Peyer's patch (tissue), 4 donors: Measurements from ENCODE around the gene SLC44A4.

Experiments
- CTCF ChIP-seq, 6 experiments: fragments of 450-650 bp in 4 of 6; fragments of 200-600 bp in 2 of 6; sonication (generic) in 1 of 6; IDR thresholded peaks; one replicate each; pipeline ENCODE4 v1.5.1; 2017 to 2019; ENCODE audit warnings: antibody characterized with exemption in 6 of 6, mild to moderate bottlenecking in 3 of 6, moderate library complexity in 1 of 6
- POLR2A ChIP-seq, 2 donors: fragments of 450-650 bp; IDR thresholded peaks; one replicate each; pipeline ENCODE4 v1.5.1; 2017; ENCODE audit warnings: antibody characterized with exemption in 2 of 2, mild to moderate bottlenecking in 2 of 2, moderate library complexity in 2 of 2

GRCh38 chr6:31851485-31851832 lies 27.3 kb downstream of the SLC44A4 start:
- TF ChIP-seq POLR2A (IDR thresholded peaks at IDR 0.05): no peak
- TF ChIP-seq CTCF (IDR thresholded peaks at IDR 0.05): no peak
